Measurements from ENCODE around the gene DCUN1D3.
"Not testable (repeated sequence)": the region's sequence is repeated elsewhere in the genome, so short reads cannot be mapped to it uniquely, and the experiment has no call there.

DCUN1D3 gene

DNA sequence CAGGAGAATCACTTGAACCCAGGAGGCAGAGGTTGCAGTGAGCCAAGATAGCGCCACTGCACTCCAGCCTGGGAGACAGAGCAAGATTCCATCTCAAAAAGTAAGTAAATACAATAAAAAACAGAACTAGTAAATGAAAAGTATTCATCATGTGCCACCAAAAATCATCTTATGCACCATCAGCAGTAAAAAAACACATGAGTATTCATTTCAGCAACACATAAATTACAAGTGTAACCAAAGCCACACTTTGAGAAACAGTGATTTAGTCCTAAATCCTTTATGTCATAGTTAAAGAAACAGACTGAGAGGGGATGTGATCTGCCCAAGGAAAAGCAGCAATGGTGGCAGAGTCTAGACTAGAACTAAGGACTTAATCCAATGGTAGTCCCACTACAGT lies 13.0 kb downstream of the DCUN1D3 start:
- DNase-seq (ENCODE audit: low spot score): no peak

DNA sequence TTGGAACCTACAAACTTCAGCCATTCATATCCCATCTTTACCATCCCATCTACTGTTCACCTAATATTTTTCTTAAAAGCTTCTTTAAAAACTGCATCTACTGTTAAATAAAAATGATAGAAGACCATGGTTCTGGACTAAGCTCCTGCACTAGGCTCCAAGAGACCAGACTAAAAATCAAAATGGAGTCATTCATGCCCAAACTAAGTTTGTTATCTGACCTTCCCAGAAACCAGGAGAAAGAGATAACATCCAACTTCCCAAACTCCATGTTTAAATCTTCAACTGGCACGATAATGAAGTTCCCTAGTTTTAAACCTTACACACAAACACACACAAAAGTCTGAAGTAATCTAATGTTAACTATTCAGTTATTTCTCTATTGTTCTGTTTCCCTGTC lies 13.8 kb downstream of the DCUN1D3 start:
- DNase-seq (ENCODE audit: low spot score): no peak

DNA sequence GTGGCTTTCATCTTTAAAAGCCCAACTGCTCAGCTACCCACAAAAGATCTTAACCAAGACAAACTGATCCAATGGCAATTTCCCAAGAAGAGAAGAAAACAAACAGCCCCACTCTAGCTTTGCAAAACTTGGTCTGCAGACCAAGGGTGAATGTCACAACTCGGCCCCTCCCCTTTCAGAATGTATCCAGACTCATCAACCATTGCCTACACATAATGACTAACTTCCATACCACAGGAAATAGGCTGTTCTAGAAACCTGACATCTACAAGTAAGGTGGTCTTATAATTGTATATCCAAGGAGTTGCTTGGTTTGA lies 16.0 kb downstream of the DCUN1D3 start:
- DNase-seq (ENCODE audit: low spot score): no peak

DNA sequence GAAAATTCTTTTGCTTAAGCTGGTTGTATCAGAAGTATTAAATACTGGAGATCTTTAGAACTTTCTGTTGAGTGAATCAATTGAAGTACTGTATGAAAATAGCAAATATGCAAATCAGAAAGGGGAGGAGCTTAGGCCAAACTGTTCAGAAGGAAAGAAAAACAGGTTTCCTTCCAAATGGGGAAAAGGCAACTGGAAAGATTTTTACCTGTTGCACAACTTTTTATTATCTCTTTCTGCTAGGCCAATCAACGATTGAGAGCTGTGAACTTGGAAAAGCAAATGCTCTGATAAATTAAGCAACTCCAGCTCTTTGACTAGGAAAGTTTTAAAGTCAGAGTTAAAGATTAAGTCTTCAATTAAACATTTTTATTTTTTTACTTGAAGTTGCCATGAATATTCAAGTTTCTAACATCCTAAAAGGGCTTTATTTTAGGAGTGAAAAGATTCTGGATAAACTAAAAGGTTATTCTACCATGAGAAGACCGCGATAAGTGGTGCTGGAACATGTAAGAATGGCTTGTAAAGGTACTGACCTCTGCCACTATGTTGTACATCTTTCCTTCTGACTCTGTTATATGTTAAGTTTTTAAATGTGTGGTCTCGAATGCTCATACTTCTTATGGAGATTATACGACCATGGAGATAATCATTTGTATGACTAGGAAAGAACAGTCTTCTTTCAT lies 16.5 kb downstream of the DCUN1D3 start:
- no peak for DNase-seq (ENCODE audit: low spot score)

DNA sequence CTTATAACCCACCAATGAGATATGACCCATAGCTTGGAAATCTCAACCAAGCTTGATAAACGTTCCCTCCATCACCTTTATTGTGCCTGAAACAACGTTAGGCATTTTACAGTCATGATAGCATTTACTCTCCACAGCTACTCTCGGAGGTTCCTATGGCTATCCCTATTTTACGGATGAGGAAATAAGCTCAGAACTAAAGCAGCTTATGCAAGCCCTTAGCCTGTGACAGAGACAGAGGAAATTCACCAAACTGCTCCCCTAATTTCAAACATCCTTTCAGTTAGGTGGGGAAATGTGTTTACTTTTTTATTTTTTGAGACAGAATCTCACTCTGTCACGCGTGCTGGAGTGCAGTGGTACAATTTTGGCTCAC lies 18.7 kb downstream of the DCUN1D3 start:
- no peak for DNase-seq (ENCODE audit: low spot score)

DNA sequence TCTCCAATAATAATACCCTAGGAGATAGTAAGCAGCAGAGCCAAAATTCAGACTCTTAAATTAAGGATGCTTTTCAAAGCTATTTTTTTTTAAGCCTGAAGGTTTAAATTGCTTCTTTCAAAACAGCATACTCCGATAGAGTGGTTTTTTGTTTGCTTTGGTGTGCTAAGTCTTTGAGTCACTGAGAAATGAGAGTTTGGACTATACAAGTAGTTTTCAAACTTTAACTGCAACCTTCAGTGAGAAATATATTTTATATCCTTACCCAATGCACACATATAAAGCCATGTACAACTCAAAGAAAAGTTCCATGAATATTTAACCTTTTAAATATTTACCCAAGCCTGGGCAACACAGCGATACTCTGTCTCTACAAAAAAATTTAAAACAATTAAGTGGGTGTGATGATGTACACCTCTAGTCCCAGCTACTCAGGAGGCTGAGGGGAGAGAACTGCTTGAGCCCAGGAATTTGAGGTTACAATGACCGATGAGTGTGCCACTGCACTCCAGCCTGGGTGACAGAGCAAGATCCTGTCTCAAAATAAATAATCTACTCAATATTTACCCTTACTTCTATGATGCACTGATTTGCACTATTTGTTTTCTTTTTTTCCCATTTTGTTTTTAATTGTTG lies 19.2 kb downstream of the DCUN1D3 start:
- DNase-seq (ENCODE audit: low spot score): no peak

DNA sequence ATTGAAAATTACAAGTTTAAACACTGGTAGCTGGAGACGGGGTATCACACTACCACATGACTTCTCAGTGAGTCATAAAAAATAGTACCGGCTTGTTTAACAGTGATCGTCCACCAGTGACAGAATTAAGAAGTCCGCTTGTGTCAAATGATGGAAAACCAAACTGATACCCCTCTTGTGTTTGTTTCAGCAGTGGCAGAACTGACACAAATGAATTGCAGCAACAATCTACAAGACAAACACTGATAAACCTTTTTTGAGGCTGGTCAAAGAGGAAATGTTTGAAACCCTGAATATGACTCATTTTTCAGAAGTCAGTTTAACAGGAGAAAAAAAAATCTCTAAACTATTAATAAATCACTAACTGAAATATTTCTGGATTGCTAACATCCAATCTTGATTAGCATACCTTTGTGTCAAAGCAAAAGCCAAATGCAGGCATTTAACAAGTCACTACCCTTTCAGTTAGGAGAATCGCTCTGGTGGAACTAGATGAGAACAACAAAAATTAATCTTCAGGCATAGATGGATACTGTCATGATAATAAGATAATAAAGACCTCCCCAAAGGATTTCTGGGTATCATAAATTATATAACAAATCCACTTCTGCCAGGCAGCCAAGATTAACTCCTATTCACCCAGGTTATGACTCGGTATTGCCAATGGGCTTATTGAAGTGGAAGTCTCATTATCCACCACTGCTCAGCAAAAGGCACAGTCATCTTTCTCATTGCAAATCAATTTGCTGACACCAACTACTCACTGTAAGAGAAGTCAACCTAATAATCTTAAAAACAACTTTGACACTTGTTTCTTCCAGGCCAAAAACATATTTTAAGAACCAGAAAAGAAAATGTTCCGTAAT lies 20.8 kb downstream of the DCUN1D3 start:
- DNase-seq (ENCODE audit: low spot score): no peak

DNA sequence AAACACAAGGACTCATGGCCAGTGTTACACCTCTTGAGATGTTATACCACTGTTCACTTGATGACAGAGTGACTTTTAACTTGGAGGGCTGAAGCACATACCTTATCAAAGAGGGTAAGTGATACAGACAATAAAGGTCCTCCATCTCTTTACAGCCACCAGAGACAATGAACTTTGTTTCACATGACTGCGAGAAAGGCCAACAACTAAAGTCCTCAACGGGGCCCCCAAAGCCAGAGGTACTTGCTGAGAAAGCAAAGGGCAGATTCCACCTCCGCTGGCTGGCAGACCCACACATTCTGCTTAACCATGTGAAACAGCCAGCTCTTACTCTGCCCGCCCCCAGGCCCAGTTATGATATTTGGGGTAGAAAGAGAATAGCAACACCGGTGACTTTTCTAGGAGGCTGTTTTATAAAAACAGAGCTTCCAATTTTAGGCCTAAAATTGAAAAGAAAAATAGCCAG lies 21.4 kb downstream of the DCUN1D3 start:
- DNase-seq (ENCODE audit: low spot score): no peak

DNA sequence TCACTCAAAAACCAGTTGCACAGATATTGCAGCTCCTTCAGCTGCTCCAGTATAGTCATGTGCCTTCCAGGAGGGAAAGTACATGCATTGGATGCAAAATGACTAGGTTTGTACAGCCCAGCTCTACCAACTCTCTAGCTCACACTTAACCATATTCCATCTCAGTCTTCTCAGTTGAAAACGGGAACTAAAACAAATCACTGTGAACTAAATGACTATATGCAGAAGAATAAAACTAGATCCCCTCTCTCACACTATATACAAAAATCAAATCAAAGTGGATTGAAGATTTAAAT lies 24.9 kb downstream of the DCUN1D3 start:
- DNase-seq (ENCODE audit: low spot score): no peak

DNA sequence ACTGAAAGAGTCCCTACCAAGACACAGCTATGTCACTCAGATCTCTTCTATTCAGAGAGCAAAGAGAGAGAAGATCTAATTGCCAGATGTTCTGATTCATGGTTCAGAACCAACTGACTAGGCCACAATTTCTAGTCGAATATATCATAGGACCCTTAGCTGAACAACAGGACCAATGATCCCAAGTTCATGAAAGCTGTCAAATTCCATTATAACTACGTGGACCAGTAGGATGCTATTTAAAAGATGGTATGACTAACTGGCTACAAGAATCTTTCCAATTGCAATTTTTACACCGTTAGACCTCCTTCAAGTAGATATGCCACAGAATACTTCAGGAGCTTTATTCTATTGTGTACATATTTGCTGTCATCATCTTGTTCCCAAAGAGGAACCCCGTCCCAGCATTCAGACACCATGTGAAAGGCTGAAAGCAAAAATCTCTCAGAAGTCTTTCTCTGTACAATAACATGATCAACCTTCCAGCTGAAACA lies 26.0 kb downstream of the DCUN1D3 start:
- DNase-seq (ENCODE audit: low spot score): no peak

DNA sequence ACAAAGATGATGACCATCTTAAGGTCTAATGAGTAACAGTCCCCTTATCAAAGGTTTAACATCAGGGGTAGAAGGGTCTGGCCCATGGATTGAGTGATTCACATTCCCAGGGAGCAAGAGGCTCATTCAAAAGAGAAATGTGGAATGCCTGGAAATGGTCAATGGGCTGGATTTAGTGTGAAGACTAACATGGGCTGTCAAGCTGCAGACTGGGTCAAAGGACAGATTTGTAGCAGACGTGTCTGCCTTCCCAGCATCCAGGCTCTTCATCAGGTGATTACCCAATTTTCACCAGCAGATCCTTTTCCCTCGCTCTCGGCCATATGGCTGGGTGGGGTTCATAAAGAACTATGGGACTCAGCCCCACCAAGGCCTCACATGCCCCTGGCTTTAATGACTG lies 26.8 kb downstream of the DCUN1D3 start:
- DNase-seq (ENCODE audit: low spot score): no peak

DNA sequence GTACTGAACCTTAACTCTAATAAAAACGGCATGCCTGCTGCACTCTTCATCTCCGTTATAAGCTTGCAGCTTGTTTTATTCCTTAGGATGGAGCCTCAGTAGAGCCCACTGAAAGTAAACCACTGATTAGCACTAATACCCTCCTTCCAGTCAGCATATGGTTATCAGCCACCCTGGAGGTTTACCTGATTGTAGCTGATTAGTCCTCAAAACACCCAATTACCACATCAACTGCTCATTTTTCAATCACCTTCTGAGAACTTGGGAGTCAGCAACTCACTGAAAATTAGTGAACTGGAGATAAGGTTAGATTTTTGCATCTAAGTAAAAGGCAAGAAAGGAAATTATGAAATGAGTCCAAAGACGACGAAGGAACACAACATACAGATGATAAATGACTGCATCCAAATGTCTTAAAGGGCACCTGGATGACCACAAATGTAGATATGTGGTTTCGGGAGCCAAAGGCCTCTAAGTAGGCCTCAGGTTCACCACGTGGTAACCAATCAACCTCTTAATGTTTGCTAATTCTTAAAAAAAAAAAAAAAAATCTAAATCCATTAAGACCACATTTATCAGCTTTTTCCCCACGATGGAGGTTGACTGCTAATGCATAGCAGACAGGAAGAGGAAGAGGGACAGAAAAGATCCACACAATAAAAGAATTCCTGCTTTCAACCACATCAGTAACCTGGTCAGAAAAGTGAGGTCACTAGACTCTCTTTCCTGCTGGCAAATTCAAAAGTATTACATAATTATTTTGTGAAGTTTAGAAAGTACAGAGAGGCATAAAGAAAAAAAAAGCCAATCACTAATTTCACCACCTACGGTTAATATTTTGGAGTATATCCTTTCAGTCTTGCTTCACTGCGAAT lies 28.0 kb downstream of the DCUN1D3 start:
- no peak for DNase-seq (ENCODE audit: low spot score)

DNA sequence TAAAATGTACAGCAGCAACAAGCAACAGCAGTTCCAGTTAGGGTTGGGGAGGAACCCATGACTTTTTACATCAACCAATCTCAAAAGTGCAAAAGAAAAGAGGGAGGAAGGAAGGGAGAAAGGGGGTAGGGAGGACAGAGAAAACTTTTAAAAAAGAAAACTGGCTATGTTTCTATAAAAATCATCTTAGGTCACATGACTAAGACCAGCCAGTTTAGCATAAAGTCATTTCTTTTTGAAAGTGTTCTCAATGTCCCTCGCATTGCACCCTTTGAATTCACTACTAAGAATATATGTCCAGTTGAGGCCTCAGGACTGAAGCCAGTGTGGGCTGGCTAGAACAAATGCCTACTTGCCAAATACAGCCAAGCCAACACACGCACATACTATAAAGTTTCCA lies 28.9 kb downstream of the DCUN1D3 start:
- no peak for DNase-seq (ENCODE audit: low spot score)

DNA sequence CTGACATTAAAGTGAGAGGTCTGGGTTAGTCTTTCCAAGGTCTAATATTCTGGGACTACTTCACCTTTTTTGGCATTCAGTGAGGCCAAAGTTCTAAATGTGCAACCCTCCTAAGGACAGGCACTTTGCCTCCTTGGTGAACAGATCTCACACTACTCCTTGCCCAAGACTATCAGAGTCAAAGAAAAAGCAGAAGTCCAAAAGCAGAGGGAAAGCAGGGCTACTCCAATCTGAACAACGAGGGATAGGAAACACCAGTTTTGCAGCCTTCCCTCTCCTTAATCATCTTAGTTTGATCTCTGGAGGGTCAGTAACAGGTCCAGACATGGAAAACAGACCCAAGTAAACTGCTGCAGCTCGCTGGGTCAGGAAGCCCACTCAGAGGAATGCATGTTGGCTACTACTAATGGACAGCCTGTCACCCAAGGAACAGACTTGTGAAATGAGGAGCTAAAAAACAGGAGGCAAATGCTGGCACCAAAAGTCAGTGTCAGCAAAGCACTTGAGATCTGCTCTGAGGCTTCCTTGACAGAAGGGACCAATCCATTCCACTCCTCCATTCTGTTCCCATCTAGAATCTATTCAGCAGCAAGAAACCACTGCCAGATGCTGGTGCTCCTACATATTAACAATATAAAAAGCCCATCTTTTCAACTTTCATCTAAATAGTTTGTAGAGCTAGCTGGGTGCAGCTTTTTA lies 29.9 kb downstream of the DCUN1D3 start:
- no peak for DNase-seq (ENCODE audit: low spot score)

DNA sequence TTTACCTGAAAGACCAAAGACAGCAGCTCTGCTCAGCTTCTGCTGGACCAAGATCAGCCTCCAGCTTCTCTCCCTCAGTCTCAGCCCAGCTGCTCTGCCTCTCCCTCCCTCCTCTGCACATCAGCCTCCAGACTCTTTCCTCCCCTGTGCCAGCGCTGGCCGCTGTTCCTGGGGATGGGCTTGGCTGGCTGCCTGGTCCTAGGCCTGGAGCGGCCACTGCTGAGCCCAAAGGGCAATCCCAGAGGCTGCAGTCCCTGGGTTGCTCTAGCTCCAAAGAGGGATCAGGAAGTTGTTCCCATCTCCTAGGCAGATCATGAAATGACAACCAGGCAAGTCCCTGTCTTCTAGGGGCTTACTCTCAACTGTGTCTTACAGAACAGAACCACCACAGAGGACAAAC lies 31.3 kb downstream of the DCUN1D3 start:
- DNase-seq (ENCODE audit: low spot score): no peak

DNA sequence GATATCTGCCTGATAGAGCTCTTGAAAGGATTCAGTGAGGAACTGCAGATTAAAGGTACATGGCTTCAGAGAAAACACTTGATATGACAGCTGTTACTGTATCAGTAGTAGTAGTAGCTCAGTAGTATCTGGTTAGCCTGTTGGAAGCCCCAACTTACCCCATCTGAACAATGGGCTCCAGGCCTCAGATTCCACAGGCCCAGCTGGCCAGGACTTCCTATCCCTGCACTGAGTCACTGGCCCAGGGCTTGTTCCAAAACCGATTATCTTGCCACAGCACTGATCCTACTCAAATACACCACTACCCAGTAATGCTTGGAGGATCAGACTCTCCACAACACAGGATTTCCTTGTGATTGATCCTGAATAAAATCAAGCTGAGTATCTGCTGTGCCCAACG lies 32.6 kb downstream of the DCUN1D3 start:
- no peak for DNase-seq (ENCODE audit: low spot score)

DNA sequence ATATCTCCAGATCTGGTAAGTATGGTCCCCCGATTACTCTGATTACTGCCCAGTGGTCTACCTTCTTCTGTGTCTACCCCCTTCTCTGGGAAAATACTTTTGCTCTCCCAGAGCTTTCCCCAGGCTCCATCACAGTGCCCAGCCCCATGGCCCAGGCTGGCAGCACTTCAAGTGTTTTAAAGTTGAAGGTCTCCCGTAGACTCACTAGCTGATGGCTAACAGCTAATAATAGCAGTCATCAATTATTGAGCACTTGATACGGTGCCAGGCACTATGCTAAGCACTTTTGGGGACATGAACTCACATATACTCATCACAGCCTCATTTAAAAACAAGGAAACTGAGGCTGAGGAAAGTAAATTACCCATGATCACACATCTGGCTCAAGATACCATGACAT lies 33.4 kb downstream of the DCUN1D3 start:
- no peak for DNase-seq (ENCODE audit: low spot score)

DNA sequence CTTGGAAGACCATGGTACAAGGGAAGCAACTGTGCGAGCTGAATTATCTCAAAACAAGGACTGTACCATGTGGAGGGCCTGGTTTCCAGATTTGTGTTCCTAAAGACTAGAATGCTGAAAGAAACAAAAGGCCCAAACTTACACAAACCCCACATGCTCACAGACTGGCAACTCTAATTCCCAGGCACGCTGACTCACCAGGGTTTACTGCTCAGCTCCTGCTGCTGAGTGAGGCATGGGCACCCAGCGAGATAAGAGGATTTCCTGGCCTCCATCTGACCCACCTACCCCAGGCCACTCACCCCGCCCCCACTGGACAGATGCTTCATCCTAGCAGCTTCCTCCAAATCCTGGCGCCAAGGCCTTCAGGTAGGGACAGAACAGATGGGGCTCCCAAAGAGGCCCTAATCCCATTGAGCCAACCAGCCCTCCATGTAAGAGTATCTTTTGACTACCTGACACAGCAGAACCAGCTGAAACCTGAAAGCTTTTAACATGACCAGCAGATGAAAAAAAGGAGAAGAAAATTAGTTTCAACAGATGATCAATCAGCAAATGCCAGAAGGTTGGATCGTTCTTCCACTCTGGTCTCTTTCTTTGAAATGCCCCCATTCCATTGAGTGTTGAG lies 33.9 kb downstream of the DCUN1D3 start:
- DNase-seq (ENCODE audit: low spot score): no peak

DNA sequence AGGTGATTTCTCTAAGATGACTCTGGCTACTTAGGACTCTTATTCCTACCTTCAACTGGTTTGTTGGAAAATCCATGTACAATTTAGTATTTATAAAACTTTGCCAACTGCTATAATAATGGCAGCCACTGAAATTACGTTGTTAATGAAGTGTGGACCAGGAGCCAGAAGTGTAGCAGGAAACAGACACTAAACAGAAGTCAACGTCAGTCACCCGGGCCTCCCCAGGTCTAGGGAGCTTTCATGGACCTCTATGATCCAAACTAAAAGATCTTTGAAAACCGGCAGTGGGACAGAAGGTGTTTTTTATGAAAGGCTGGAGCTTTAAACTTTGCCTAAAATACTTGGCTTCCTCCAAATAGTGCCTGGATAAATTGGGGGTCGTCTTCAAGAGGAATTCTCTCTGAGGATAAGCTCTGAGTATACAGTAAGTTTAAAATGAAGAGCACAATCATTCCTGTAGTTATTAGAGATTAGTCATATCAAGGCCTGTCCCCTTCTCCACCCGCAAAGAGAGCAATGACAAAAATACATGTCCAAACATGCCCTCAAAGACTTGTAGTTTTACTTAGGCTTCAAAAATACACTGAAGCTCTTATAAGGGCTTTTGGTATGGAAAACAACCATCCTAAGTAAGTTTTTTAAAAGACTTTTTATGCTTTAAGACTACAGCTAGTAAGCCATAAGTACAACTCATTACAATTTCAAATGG lies 34.6 kb downstream of the DCUN1D3 start:
- no peak for DNase-seq (ENCODE audit: low spot score)

DNA sequence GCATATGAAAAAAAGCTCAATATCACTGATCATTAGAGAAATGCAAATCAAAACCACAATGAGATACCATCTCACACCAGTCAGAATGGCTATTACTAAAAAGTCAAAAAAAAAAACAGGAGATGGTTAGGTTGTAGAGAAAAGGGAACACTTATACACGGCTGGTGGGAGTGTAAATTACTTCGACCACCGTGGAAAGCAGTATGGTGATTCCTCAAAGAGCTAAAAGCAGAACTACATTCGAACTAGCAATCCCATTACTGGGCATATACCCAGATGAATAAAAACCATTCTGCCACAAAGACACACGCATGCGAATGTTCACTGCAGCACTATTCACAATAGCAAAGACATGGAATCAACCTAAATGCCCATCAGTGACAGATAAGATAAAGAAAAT lies 35.8 kb downstream of the DCUN1D3 start:
- not testable (repeated sequence) for DNase-seq (ENCODE audit: low spot score)

Data from CD4-positive, alpha-beta T cell treated with Interleukin-15 for 4 hours (primary cell).